Measurements from ENCODE around the gene CMTM8.

The CMTM8 gene

DNA sequence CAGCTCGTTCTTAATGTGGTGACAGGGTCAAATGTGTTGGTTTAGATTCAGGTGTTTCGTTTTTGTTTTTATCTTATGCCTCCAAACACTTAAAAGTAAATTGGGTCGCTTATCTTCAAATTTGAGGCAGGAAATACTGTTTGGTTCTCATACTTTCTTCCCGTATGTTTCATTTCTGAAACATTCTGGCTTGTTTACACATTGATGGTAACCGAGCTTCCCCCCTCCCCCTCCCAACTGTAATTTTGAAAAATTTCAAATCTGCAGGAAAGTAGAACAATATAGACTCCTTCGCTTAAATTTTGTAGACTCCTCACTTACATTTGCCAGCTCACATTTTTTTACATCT lies 64.9 kb downstream of the CMTM8 start:
- no peaks in the 10 kb centered on the region for H3K79me2 ChIP-seq (ENCODE audit: insufficient read depth, low read depth)
- H2AFZ ChIP-seq (ENCODE audit: low read depth): no peak overlapping the region
- H4K20me1 ChIP-seq (ENCODE audit: insufficient read depth): no peaks in the 10 kb centered on the region
- H3K36me3 ChIP-seq (ENCODE audit: insufficient read depth): no peaks in the 10 kb centered on the region
- H3K27ac ChIP-seq: no peak overlapping the region
- TF ChIP-seq, protein P1, sequence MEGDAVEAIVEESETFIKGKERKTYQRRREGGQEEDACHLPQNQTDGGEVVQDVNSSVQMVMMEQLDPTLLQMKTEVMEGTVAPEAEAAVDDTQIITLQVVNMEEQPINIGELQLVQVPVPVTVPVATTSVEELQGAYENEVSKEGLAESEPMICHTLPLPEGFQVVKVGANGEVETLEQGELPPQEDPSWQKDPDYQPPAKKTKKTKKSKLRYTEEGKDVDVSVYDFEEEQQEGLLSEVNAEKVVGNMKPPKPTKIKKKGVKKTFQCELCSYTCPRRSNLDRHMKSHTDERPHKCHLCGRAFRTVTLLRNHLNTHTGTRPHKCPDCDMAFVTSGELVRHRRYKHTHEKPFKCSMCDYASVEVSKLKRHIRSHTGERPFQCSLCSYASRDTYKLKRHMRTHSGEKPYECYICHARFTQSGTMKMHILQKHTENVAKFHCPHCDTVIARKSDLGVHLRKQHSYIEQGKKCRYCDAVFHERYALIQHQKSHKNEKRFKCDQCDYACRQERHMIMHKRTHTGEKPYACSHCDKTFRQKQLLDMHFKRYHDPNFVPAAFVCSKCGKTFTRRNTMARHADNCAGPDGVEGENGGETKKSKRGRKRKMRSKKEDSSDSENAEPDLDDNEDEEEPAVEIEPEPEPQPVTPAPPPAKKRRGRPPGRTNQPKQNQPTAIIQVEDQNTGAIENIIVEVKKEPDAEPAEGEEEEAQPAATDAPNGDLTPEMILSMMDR (conservative IDR thresholded peaks at IDR 0.05; ENCODE audit: low read depth, low read length): no peak
- no peak overlapping the region for H3K4me3 ChIP-seq (IDR thresholded peaks at IDR 0.05; ENCODE audit: insufficient read depth, low read depth, low read length)
- no peaks in the 10 kb centered on the region for H3K27me3 ChIP-seq (ENCODE audit: insufficient read depth, low read depth)
- H3K4me1 ChIP-seq (ENCODE audit: low read depth, poor library complexity, severe bottlenecking): no peaks in the 10 kb centered on the region
- H3K4me2 ChIP-seq: no peak overlapping the region
- no peak overlapping the region for H3K9ac ChIP-seq

DNA sequence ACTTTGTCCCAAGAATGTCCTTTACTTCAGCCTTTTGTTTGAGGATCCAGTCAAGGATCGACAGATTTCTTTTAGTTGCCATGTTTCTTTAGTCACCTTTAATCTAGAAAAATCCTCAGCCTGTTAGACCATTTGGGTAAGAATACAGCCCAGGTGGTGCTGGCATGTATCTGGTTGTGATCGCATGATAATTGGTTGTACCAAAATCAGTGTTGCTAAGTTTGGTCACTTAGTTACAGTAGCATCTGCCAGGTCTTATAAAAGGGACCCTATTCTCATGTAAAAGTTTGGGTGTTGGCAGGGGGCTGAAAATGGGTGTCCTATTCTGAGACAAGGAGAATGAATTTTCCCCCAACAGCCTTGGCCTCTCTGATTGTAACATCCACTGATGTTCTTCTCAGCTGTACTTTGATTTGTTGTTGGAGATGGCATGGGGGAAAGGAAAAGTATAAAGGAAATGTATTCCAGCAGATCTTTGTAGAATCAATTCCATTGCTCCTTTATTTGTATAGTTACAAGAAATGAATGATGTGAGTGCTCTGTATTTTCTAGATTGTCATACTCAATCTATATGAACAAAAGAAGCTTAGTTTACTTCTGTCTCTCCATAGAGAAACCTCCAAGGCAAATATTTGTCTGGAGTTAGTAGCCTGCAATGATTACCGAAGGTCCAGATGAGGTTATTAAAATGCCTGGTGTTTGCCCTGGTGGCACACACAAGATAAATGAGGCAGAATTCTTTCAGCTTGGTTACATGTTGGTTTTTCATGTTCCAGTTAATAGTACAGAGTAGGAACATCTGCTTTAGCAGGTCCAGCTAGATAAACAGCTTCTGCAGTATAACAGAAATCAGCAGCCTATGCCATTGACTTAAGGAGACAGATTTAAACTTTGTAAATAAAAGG lies 65.7 kb downstream of the CMTM8 start:
- Histone ChIP-seq H3K9ac (no peak overlapping the region), H3K4me1 (ENCODE audit: low read depth, poor library complexity, severe bottlenecking) (no peaks in the 10 kb centered on the region), H3K4me2 (no peak overlapping the region), H3K4me3 (IDR thresholded peaks at IDR 0.05; ENCODE audit: insufficient read depth, low read depth, low read length) (no peak overlapping the region), H4K20me1 (ENCODE audit: insufficient read depth) (no peaks in the 10 kb centered on the region), H2AFZ (ENCODE audit: low read depth) (no peak overlapping the region), H3K79me2 (ENCODE audit: insufficient read depth, low read depth) (no peaks in the 10 kb centered on the region), H3K36me3 (ENCODE audit: insufficient read depth) (no peaks in the 10 kb centered on the region), H3K27me3 (ENCODE audit: insufficient read depth, low read depth) (no peaks in the 10 kb centered on the region), H3K27ac (no peak overlapping the region)
- TF ChIP-seq, protein P1 (conservative IDR thresholded peaks at IDR 0.05; ENCODE audit: low read depth, low read length): no peak

DNA sequence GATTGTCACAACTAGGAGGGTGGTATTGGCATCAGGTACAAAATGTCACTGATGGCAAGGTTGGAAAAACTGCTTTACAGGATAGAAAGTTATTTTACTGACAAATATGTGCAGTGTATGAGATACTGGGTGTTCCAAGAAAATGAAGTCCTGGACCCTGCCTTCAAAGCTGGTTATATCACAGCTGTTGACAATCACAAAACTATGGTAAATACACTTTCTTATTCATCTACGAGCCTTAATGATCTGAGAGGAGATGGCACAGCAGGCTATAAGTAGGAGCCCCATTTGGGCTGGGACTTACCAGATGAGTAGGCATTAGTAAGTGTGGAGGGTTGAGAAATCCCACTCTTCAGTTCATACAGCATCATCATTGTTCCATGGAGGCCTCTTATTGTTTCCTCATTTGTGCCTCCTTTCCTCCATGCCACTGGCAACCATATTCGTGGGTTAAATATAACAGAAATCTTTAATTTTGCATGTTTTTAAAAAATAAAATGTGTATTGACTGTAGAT lies 66.9 kb downstream of the CMTM8 start:
- H3K4me3 ChIP-seq (IDR thresholded peaks at IDR 0.05; ENCODE audit: insufficient read depth, low read depth, low read length): no peak overlapping the region

DNA sequence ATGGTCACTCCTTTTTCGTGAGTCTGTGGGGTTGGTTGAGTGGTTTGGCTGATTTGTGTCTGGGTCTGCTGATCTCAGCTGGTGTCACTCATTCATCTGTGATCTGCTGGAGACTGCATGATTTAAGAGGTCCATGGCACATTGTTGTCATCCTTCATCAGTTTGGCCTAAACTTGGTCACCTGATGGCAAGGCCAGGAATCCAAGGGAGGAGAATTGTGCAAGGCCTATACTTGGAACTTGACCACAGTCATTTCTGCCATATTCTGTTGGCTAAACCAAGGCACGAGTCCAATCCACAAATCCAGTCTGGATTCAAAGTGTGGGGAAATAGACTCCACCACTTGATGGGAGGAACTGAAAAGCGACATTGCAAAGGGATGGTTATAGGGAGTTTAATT lies 67.6 kb downstream of the CMTM8 start:
- H4K20me1 ChIP-seq (ENCODE audit: insufficient read depth): no peaks in the 10 kb centered on the region
- H3K4me1 ChIP-seq (ENCODE audit: low read depth, poor library complexity, severe bottlenecking): no peaks in the 10 kb centered on the region
- H3K9ac ChIP-seq: no peak overlapping the region
- H3K4me2 ChIP-seq: no peak overlapping the region
- TF ChIP-seq, protein P1 (conservative IDR thresholded peaks at IDR 0.05; ENCODE audit: low read depth, low read length): no peak
- no peaks in the 10 kb centered on the region for H3K36me3 ChIP-seq (ENCODE audit: insufficient read depth)
- no peaks in the 10 kb centered on the region for H3K27me3 ChIP-seq (ENCODE audit: insufficient read depth, low read depth)
- H2AFZ ChIP-seq (ENCODE audit: low read depth): no peak overlapping the region
- no peak overlapping the region for H3K27ac ChIP-seq
- no peaks in the 10 kb centered on the region for H3K79me2 ChIP-seq (ENCODE audit: insufficient read depth, low read depth)
- no peak overlapping the region for H3K4me3 ChIP-seq (IDR thresholded peaks at IDR 0.05; ENCODE audit: insufficient read depth, low read depth, low read length)

More for the DNA sequence above, 66.9 kb downstream of the CMTM8 start:
- Histone ChIP-seq H3K4me2 (no peak overlapping the region), H4K20me1 (ENCODE audit: insufficient read depth) (no peaks in the 10 kb centered on the region), H3K9ac (no peak overlapping the region), H3K79me2 (ENCODE audit: insufficient read depth, low read depth) (no peaks in the 10 kb centered on the region), H3K4me1 (ENCODE audit: low read depth, poor library complexity, severe bottlenecking) (no peaks in the 10 kb centered on the region), H2AFZ (ENCODE audit: low read depth) (no peak overlapping the region), H3K27ac (no peak overlapping the region), H3K36me3 (ENCODE audit: insufficient read depth) (no peaks in the 10 kb centered on the region), H3K27me3 (ENCODE audit: insufficient read depth, low read depth) (no peaks in the 10 kb centered on the region)
- TF ChIP-seq, protein P1 (conservative IDR thresholded peaks at IDR 0.05; ENCODE audit: low read depth, low read length): no peak

Measured in KMS-11 (cell line).